OCI-LY3 (cell line): Measurements from ENCODE around the gene ESPL1.

Source experiments
- H2AFZ ChIP-seq: fragments of 200-600, 300-600 bp; shearing (Covaris generic); 2 replicates; pipeline ENCODE4 v1.6.0; 2014; ENCODE audit warnings: antibody characterized with exemption, low read depth, low read length
- H3K27ac ChIP-seq: fragments of 200-600, 300-600 bp; sonication (generic); 2 replicates; pipeline ENCODE4 v1.5.1; 2014; ENCODE audit warnings: mild to moderate bottlenecking, low read length, moderate library complexity, mixed read lengths
- H3K27me3 ChIP-seq: fragments of 200-600, 300-600 bp; sonication (generic); 2 replicates; pipeline ENCODE4 v1.6.1; 2014; ENCODE audit warnings: low read depth, low read length, mixed read lengths
- H3K36me3 ChIP-seq: fragments of 200-600, 300-600 bp; sonication (generic); replicated peaks from 2 replicates; pipeline ENCODE3; 2014; ENCODE audit warnings: low read depth, low read length, mixed read lengths
- H3K4me1 ChIP-seq: fragments of 300-600, 200-600 bp; sonication (generic); 2 replicates; pipeline ENCODE4 v1.6.1; 2014; ENCODE audit warnings: low read length, mixed read lengths
- H3K4me2 ChIP-seq: fragments of 200-600, 300-600 bp; sonication (generic); 2 replicates; pipeline ENCODE4 v1.6.1; 2014; ENCODE audit warnings: low read length, mixed read lengths
- H3K4me3 ChIP-seq: fragments of 300-600, 200-600 bp; sonication (generic); 2 replicates; pipeline ENCODE4 v1.5.1; 2014; ENCODE audit warnings: antibody characterized with exemption, mild to moderate bottlenecking, low read length, moderate library complexity
- H3K79me2 ChIP-seq: fragments of 300-600, 200-600 bp; shearing (Covaris generic); 2 replicates; pipeline ENCODE4 v1.6.1; 2014; ENCODE audit warnings: mild to moderate bottlenecking, low read length, mixed read lengths
- H3K9ac ChIP-seq: fragments of 300-600, 200-600 bp; shearing (Covaris generic); 2 replicates; pipeline ENCODE4 v1.6.0; 2014; ENCODE audit warnings: mild to moderate bottlenecking, low read length, moderate library complexity
- H3K9me3 ChIP-seq: fragments of 200-600, 300-600 bp; shearing (Covaris generic); 2 replicates; pipeline ENCODE4 v1.6.1; 2014; ENCODE audit warnings: low read length, mixed read lengths; ENCODE audit not compliant: insufficient read depth
- H4K20me1 ChIP-seq: fragments of 200-600, 300-600 bp; sonication (generic); 2 replicates; pipeline ENCODE4 v1.6.1; 2016; ENCODE audit warnings: low read length, mixed read lengths; ENCODE audit not compliant: insufficient read depth
- EZH2phosphoT487 ChIP-seq: fragments of 200-600 bp; shearing (Covaris generic); IDR thresholded peaks from 2 replicates; pipeline ENCODE4 v1.6.1; 2018; ENCODE audit warnings: antibody characterized with exemption, mixed run types, low read depth
- TF ChIP-seq, protein P1 (sequence below): fragments of 200-600, 300-600 bp; sonication (generic); IDR thresholded peaks from 2 replicates; pipeline ENCODE4 v1.5.1; 2014; ENCODE audit warnings: antibody characterized with exemption, low read length, low read depth

ESPL1 gene

DNA sequence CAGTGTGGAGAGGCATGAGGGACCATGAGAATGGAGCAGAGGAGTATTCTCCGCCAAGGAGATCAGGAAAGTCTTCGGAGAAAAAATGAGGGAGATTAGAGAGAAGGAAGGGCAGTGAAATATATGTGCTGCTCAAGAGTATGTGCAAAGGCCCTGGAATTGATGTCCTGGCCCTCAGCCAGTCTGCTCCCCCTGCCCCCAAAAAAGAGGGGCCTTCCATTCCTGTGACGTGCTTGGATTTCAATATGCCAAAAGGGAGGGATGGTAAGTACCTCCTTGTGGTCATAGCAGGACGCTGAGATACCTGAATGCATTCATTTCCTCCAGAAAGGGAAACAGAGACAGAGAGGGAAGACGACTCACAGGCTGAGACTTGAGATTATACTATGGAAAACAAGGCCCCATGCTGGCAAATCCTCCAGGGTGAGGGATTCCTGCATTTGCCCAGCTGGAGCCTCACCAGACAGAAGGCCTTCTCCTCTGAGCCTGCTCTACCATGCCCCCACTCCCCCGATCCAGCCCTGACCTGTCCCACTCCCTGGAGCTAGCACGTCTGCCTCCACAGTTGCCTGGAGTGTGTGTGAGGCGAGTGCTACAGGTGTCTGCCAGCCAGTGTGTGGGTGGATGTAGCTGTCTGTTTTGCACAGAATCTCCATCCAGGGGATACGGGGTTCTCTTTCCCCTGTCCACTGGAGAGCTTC lies 32.2 kb upstream of the ESPL1 start:
- Histone ChIP-seq H3K9me3 (no peaks in the 10 kb centered on the region), H4K20me1 (no peaks in the 10 kb centered on the region), H3K27me3 (peaks cover 42% of the 10 kb centered on the region), H3K27ac (no peak overlapping the region), H3K4me2 (no peak overlapping the region), H3K4me1 (peaks cover 22% of the 10 kb centered on the region), H3K36me3 (no peaks in the 10 kb centered on the region), H2AFZ (no peak overlapping the region), H3K4me3 (no peak overlapping the region), H3K79me2 (no peaks in the 10 kb centered on the region), H3K9ac (no peak overlapping the region)
- TF ChIP-seq, protein P1, sequence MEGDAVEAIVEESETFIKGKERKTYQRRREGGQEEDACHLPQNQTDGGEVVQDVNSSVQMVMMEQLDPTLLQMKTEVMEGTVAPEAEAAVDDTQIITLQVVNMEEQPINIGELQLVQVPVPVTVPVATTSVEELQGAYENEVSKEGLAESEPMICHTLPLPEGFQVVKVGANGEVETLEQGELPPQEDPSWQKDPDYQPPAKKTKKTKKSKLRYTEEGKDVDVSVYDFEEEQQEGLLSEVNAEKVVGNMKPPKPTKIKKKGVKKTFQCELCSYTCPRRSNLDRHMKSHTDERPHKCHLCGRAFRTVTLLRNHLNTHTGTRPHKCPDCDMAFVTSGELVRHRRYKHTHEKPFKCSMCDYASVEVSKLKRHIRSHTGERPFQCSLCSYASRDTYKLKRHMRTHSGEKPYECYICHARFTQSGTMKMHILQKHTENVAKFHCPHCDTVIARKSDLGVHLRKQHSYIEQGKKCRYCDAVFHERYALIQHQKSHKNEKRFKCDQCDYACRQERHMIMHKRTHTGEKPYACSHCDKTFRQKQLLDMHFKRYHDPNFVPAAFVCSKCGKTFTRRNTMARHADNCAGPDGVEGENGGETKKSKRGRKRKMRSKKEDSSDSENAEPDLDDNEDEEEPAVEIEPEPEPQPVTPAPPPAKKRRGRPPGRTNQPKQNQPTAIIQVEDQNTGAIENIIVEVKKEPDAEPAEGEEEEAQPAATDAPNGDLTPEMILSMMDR, result no peak
- no peak for TF ChIP-seq EZH2phosphoT487

DNA sequence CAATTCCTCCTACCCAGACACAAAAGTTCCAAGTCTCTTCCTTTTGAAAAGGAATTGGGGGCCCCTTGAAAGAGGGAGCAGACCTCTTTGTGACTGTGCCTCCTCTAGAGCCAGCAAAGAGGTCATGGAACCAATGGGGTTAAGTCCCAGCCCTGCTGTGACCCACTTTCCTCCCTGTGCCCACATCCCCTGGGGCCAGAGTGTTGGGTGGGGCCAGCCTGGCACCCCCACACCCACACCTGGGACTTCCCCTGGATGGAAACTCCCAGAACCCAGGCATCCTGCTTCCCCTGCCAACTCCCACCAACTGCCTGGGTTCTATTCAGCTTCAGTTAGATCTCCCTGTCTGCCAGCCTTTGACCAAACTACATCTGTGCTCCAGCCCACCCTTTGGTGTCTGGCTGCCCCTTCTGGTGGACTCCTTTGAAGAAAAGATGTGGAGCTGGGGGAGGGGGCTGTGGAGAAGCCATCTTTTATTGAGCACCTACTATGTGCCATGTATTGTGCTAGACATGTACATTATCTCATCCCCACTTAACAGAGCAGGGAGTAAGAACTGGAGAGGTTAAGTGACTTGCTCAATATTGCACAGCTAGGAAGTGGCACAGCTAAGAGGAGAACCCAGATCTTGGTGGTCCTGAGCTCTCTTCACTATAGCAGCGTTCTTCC lies 31.5 kb upstream of the ESPL1 start:
- TF ChIP-seq, protein P1, result no peak
- no peak for TF ChIP-seq EZH2phosphoT487
- H3K4me2 ChIP-seq, result no peak overlapping the region
- H3K36me3 ChIP-seq, result no peaks in the 10 kb centered on the region
- peaks cover 42% of the 10 kb centered on the region for H3K27me3 ChIP-seq
- peaks cover 17% of the 10 kb centered on the region for H3K4me1 ChIP-seq
- H3K9me3 ChIP-seq, result no peaks in the 10 kb centered on the region
- H3K27ac ChIP-seq, result no peak overlapping the region
- no peaks in the 10 kb centered on the region for H3K79me2 ChIP-seq
- no peak overlapping the region for H3K9ac ChIP-seq
- H2AFZ ChIP-seq, result no peak overlapping the region
- H4K20me1 ChIP-seq, result no peaks in the 10 kb centered on the region
- H3K4me3 ChIP-seq, result no peak overlapping the region

DNA sequence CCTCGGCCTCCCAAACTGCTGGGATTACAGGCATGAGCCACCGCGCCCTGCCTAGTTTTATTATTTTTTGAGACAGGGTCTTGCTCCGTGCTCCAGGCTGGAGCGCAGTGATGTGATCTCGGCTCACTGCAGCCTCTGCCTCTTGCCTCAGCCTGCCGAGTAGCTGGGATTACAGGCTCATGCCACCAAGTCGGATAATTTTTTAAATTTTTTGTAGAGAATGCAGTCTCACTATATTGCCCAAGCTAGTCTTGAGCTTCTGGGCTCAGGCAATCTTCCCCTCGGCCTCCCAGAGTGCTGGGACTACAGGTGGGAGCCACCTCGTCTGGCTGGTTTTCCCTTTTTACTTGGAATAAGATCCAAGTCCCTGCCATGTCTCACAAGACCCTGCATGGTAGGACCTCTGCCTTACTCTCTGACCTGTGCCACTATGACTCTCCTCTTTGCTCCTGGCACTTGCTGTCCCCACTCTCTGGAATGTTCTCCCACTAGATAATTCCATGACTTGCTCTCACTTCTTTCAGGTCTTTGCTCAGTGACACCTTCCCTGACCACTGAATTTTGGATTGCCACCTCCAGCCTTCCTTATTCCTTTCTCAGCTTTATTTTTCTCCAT lies 28.3 kb upstream of the ESPL1 start:
- Histone ChIP-seq H4K20me1 (no peaks in the 10 kb centered on the region), H3K4me1 (peaks cover 18% of the 10 kb centered on the region), H3K9me3 (no peaks in the 10 kb centered on the region), H3K79me2 (no peaks in the 10 kb centered on the region), H3K9ac (no peak overlapping the region), H3K27me3 (peaks cover 41% of the 10 kb centered on the region), H3K4me3 (no peak overlapping the region), H3K36me3 (no peaks in the 10 kb centered on the region), H2AFZ (no peak overlapping the region), H3K4me2 (no peak overlapping the region), H3K27ac (no peak overlapping the region)
- TF ChIP-seq, protein P1, result no peak
- TF ChIP-seq EZH2phosphoT487, result no peak

DNA sequence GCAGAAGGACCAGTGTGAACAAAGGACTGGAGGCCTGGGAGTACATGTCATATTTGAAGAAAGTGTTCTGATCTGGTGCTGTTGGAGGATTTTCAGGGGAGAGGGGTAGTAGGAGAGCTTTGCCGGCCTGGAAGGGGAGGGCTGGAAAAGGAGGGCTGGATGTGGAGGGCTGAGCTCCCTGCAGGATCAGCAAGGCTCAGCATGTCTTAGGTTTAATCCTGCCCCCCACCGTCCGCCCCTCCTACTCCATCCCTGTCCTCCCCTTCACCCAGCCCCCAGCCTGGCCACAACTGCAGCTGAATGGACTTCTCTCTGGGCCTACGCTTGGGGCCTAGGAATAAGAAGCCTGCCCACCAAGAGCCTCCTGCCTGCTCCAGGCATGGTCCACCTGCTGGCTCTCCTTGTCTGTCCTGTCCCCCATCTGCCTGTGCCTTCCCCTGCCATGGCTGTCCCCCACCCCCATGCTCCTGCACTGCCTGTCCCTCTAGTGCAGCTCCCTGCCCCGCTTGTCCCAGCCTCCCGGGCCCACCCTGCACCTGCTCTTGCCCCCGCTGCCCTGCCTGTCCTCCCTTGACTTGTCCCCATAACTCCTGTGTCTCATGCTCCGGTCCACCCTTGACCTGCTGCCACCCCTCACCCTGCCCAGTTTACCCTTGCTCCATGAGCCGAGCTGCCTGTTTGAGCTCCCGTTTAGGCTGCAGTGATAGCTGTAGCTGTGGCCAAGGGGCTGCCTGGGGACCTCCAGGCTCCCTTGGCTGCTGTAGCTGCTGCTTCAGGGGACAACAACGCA lies 26.3 kb upstream of the ESPL1 start:
- H4K20me1 ChIP-seq, result no peaks in the 10 kb centered on the region
- H3K4me2 ChIP-seq, result no peak overlapping the region
- H3K4me1 ChIP-seq, result peaks cover 13% of the 10 kb centered on the region
- no peak overlapping the region for H3K9ac ChIP-seq
- H3K27me3 ChIP-seq, result peaks cover 25% of the 10 kb centered on the region
- no peaks in the 10 kb centered on the region for H3K79me2 ChIP-seq
- H3K4me3 ChIP-seq, result no peak overlapping the region
- no peak overlapping the region for H2AFZ ChIP-seq
- H3K36me3 ChIP-seq, result no peaks in the 10 kb centered on the region
- TF ChIP-seq, protein P1, result no peak
- TF ChIP-seq EZH2phosphoT487, result no peak
- no peaks in the 10 kb centered on the region for H3K9me3 ChIP-seq
- no peak overlapping the region for H3K27ac ChIP-seq
